SK-N-MC (cell line): ENCODE results near the gene TMEM260.

Experiments
- EZH2 ChIP-seq: fragments of 200-600 bp; sonication (generic); IDR thresholded peaks from one replicate; pipeline ENCODE4 v1.6.1; 2017; ENCODE audit warnings: antibody characterized with exemption
- POLR2AphosphoS5 ChIP-seq: IDR thresholded peaks from 2 replicates; pipeline ENCODE4 v1.6.1; 2012; ENCODE audit warnings: mild to moderate bottlenecking, low read depth, low read length, borderline replicate concordance

GRCh38 chr14:56559182-56559581, 20.4 kb upstream of the TMEM260 start:
- TF ChIP-seq EZH2, result no peak
- TF ChIP-seq POLR2AphosphoS5, result no peak
